NT2/D1 (cell line): ENCODE measurements around the gene TP53BP2.

Experiments
- DNase-seq: peaks from one replicate; pipeline ENCODE4 v3.0.0-alpha.2; 2011; ENCODE audit warnings: low read depth, low spot score
- H3K27me3 ChIP-seq: 2 replicates; pipeline ENCODE4 v1.6.0; 2011; ENCODE audit warnings: mild to moderate bottlenecking; ENCODE audit not compliant: insufficient read length, insufficient read depth
- H3K36me3 ChIP-seq: 2 replicates; pipeline ENCODE4 v1.6.1; 2011; ENCODE audit warnings: mild to moderate bottlenecking, low read length, mixed read lengths; ENCODE audit not compliant: insufficient read depth, insufficient read length
- H3K4me1 ChIP-seq: 2 replicates; pipeline ENCODE4 v1.5.1; 2011; ENCODE audit not compliant: insufficient read depth, insufficient read length
- H3K4me3 ChIP-seq: 2 replicates; pipeline ENCODE4 v1.5.1; 2011; ENCODE audit warnings: low read depth; ENCODE audit not compliant: insufficient read length
- H3K9ac ChIP-seq: 2 replicates; pipeline ENCODE4 v1.6.0; 2011; ENCODE audit warnings: low read depth; ENCODE audit not compliant: insufficient read length
- H3K9me3 ChIP-seq: 2 replicates; pipeline ENCODE4 v1.5.1; 2011; ENCODE audit warnings: mild to moderate bottlenecking, low read length; ENCODE audit not compliant: insufficient read depth
- SUZ12 ChIP-seq: IDR thresholded peaks from 2 replicates; pipeline ENCODE4 v1.6.1; 2011; ENCODE audit not compliant: insufficient read length, insufficient read depth; ENCODE audit errors: extremely low read depth
- YY1 ChIP-seq: IDR thresholded peaks from 2 replicates; pipeline ENCODE4 v1.6.1; 2011; ENCODE audit not compliant: insufficient read length, insufficient read depth
- ZNF274 ChIP-seq: IDR thresholded peaks from 2 replicates; pipeline ENCODE4 v1.6.1; 2011; ENCODE audit warnings: mild to moderate bottlenecking, low read depth, low read length

Gene TP53BP2

DNA sequence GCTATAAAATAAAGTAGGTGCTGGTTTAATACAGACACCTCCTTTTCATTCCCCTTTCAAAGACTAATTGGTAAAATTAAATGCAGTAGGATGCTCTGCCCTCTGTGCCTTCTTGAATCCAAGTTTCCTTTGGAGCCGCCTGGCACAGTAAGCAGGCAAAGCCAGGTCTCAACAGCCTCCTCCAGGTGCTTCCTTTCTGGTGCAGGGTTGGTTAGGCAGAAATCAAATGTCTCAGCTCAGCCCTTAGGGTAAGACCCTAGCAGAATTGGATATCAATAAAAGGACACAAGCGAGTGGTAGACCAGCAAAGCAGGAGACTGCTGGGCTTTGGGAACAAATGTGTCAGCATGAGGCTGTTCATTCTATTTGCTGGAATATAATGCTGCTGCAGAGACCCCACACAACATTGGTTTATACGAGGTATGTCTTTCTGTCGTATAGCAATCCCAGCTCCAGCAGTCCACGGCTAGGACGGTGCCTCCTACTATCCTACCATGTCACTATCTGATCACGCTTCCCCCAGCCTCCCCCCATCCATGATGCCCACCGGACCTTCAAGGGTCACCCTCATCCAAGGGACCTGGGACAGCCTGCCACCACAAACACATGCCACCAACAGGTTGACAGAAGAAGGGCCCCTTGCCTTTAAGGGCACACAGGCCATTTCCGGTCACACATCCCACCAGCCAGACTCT, 75.0 kb downstream of the TP53BP2 start:
- TF ChIP-seq YY1 (no peak), ZNF274 (no peak), SUZ12 (no peak)
- DNase-seq, result no peak
- no peak overlapping the region for H3K4me3 ChIP-seq
- no peaks in the 10 kb centered on the region for H3K27me3 ChIP-seq
- H3K36me3 ChIP-seq, result peaks cover 78% of the 10 kb centered on the region
- peaks cover 14% of the 10 kb centered on the region for H3K4me1 ChIP-seq
- no peak overlapping the region for H3K9ac ChIP-seq
- no peaks in the 10 kb centered on the region for H3K9me3 ChIP-seq

DNA sequence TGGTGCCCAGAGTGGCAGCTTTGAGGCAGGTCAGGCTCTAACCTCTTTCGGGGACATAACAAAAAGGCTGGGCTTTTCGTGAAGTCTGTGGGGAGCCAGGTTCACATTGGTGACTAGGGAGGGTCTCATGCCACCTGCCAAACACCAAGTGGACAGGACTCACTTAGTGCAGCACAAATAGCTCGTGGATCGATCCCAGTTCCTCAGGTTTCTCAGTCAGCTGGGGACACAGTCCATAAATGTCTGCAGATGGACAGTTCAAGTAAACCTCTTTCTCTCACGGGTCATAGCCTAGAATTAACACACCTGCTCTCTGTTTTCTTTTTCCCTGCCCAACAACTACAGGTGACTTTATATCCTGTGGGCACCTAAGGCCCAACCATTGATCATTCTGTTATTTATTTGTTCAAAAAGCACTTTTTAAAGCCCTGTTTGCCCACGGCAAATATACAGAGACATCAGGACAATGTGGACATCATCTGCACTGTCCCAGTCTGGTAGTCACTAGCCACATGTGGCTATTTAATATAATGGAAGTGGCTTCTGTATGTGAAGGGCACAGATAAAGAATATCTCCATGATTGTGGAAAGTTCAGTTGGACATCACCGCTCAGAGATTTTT, 79.9 kb downstream of the TP53BP2 start:
- DNase-seq, result no peak

DNA sequence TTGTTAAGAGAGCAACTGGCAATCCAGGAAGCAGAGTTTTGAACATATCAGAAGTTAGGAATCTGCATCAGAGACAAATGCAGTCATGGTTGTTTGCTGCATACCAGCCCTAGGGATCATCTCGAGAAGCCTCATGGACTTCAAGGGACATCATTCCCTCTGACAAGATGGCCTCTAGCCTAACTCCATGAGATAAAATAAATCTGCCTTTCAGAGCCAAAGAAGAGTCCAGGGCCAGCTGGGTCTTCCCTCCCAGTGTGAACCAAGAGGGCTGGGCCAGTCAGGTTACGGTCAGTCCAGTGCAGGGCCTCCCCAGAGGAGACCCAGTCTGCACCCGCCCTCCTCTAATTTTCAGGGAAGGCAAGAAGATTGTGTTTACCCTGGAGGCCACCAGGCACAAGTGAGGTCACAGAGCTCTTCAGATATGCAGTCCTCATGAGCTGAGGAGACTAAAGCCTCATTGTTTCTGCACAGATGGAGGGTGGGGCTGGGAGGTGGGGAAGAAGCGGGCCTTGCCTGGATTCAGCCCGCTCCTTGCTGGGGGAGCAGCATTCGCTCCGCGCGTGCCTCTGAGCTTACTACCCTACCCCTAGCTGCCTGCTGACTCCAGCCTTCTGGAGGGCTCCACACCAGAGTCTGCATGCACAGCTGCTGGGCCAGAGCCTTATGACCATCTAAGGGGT, 80.6 kb downstream of the TP53BP2 start:
- DNase-seq, result no peak
- TF ChIP-seq ZNF274, result no peak
- TF ChIP-seq SUZ12, result no peak
- TF ChIP-seq YY1, result no peak
- Histone ChIP-seq H3K9me3 (no peaks in the 10 kb centered on the region), H3K4me1 (peaks cover 4% of the 10 kb centered on the region), H3K4me3 (no peak overlapping the region), H3K36me3 (peaks cover 69% of the 10 kb centered on the region), H3K27me3 (no peaks in the 10 kb centered on the region), H3K9ac (no peak overlapping the region)

More for the DNA sequence above, 79.9 kb downstream of the TP53BP2 start:
- Histone ChIP-seq H3K9ac (no peak overlapping the region), H3K9me3 (no peaks in the 10 kb centered on the region), H3K36me3 (peaks cover 69% of the 10 kb centered on the region), H3K27me3 (no peaks in the 10 kb centered on the region), H3K4me1 (peaks cover 5% of the 10 kb centered on the region), H3K4me3 (no peak overlapping the region)
- no peak for TF ChIP-seq SUZ12
- no peak for TF ChIP-seq ZNF274
- TF ChIP-seq YY1, result no peak

DNA sequence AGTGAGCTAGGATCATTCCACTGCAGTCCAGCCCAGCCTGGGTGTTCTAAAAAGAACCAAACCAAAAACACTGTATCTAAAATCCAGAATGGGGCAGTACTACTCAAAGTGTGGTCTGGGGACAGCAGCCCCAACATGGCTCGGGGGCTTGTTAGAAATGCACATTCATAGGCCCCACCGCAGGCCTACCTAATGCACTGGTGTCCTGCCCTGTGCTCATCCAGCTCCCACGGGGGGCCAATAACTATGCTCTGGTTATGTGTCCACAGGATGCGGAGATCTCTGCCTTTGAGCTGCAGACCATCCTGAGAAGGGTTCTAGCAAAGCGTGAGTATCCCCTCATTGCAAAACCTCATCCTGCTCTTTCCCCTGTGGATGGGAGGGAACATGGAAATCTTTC, 81.9 kb downstream of the TP53BP2 start:
- peaks cover 4% of the 10 kb centered on the region for H3K4me1 ChIP-seq
- no peak for DNase-seq
- no peak overlapping the region for H3K4me3 ChIP-seq
- no peaks in the 10 kb centered on the region for H3K27me3 ChIP-seq
- H3K9ac ChIP-seq, result peak overlapping the region; percentile 44
- H3K36me3 ChIP-seq, result peaks cover 69% of the 10 kb centered on the region
- H3K9me3 ChIP-seq, result no peaks in the 10 kb centered on the region
- TF ChIP-seq ZNF274 (no peak), YY1 (no peak), SUZ12 (no peak)

DNA sequence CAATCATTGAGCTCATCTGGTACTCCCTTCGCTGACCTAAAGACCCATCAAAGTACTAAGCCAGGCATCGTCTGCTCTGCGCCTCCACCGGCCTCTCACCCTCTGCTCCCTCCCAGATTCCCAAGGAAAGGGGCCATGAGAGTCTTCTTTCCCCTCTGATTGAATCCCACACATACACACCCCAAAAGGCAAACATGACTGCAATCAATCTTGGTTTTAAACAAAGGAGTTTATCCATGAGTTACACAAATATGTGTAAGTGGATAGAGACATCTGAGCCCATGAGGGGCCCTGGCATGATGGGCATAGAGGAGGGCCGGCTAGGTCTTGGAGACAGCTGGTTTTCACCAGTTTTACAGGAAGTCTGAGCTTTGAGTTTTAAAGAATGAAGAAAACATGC, 82.5 kb downstream of the TP53BP2 start:
- Histone ChIP-seq H3K4me1 (peaks cover 4% of the 10 kb centered on the region), H3K9me3 (no peaks in the 10 kb centered on the region), H3K9ac (no peak overlapping the region), H3K36me3 (peaks cover 72% of the 10 kb centered on the region), H3K4me3 (no peak overlapping the region), H3K27me3 (no peaks in the 10 kb centered on the region)
- no peak for TF ChIP-seq ZNF274
- no peak for TF ChIP-seq YY1
- no peak for TF ChIP-seq SUZ12
- no peak for DNase-seq

DNA sequence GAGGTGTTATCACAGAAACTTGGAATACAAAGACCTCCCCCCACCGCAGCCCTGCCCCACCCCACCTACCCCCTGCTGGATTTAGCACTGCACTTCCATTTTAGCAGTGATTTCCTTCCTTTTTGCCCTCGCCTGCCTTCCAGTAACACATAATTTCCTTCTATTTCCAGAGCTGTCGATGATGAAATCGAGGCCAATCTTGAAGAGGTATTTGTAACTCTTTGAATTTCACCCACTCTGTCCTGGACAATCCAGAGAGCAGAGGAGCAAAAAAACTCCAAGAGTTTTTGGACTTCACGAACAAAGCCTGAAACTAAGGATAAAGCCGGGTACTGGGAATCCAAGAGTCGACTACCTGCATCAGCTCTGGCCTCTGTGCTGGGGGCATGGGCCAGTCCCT, 84.3 kb downstream of the TP53BP2 start:
- peaks cover 87% of the 10 kb centered on the region for H3K36me3 ChIP-seq
- TF ChIP-seq SUZ12 (no peak), ZNF274 (no peak), YY1 (no peak)
- H3K9me3 ChIP-seq, result no peaks in the 10 kb centered on the region
- H3K4me3 ChIP-seq, result no peak overlapping the region
- H3K4me1 ChIP-seq, result peaks cover 9% of the 10 kb centered on the region
- H3K27me3 ChIP-seq, result no peaks in the 10 kb centered on the region
- DNase-seq, result no peak
- no peak overlapping the region for H3K9ac ChIP-seq

DNA sequence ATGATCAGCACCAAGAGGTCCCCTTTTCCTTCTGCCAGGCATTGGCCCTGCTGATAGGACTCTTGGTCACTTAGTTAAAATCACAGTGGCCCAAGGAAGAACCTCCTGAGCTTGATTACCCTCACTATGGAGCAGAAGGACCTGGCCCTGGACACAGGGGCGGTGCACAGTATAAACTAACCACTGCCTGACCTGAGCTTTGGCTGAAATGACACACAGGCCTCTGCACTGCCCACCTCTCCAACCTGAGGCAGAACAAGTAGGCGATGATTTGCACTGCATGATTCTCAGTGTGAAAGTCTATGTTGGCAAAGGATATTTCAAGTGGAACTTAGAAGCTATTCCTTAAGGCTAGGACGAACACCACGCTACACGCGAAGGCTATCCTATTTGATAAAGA, 84.9 kb downstream of the TP53BP2 start:
- Histone ChIP-seq H3K27me3 (no peaks in the 10 kb centered on the region), H3K4me3 (no peak overlapping the region), H3K4me1 (peaks cover 9% of the 10 kb centered on the region), H3K9me3 (no peaks in the 10 kb centered on the region), H3K9ac (no peak overlapping the region), H3K36me3 (peaks cover 87% of the 10 kb centered on the region)
- no peak for TF ChIP-seq SUZ12
- TF ChIP-seq YY1, result no peak
- TF ChIP-seq ZNF274, result no peak
- no peak for DNase-seq
